Posterior vena cava (tissue), 2 donors: ENCODE data around the gene ACTR1A. TPM values are rescaled to one million over a fixed set of nuclear protein-coding genes. Genes with fewer than 3 reads are reported as not detected.

ENCODE experiments used
- DNase-seq: peaks from one replicate; pipeline ENCODE4 v3.0.0-alpha.2; 2020; ENCODE audit warnings: low spot score
- intact Hi-C, 2 donors: fragments of 100-400 bp; cut with DNase I; formaldehyde crosslinking; loops; one replicate each; pipeline versions ENCODE4 v1.14.1 to v1.14.2; 2022 to 2023
- microRNA-seq, 2 donors: library from miRNA; unstranded; fragments of <30 nt; microRNA quantifications; one replicate each; pipeline ENCODE4 v1.2.0, GENCODE V29; 2020 to 2021; ENCODE audit warnings: borderline microRNAs expressed in 2 of 2
- total RNA-seq, 2 donors: library from RNA; stranded (reverse); fragmentation: NEBNext Ultra II Directional; extraction: Animal tissue kit (Norgen Biotek cat#: 25700); gene quantifications; one replicate each; pipeline ENCODE4 v1.2.1, GENCODE V29; 2021
- donor health status: DM: yes; HTN: yes; CAD: no.
- donor health status: DM: yes; HTN: yes; CAD: no.

The ACTR1A gene
- total RNA-seq, 2 donors from 2014 or later = 102 to 107 TPM

DNA sequence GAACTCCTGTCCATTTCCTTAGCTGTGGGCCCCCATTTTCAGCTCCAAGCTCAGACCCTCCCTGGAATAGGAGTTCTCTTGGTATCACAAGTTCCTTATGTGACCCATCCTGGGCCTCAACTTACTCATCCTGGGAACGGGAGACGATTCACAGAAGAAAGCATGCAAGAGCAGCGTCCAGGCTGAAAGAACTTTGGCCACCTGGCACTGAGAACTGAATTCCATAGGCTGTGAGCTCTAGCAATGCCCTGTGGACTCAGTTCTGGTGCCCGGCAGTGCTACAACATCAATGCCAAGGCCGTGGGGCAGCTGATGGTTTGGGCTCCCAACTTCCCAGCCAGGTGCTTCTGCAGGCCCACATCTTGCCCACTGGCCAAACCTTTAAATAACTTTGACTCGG lies 66.2 kb downstream of the ACTR1A start:
- intact Hi-C loops = no loop called here
- no peak for DNase-seq

DNA sequence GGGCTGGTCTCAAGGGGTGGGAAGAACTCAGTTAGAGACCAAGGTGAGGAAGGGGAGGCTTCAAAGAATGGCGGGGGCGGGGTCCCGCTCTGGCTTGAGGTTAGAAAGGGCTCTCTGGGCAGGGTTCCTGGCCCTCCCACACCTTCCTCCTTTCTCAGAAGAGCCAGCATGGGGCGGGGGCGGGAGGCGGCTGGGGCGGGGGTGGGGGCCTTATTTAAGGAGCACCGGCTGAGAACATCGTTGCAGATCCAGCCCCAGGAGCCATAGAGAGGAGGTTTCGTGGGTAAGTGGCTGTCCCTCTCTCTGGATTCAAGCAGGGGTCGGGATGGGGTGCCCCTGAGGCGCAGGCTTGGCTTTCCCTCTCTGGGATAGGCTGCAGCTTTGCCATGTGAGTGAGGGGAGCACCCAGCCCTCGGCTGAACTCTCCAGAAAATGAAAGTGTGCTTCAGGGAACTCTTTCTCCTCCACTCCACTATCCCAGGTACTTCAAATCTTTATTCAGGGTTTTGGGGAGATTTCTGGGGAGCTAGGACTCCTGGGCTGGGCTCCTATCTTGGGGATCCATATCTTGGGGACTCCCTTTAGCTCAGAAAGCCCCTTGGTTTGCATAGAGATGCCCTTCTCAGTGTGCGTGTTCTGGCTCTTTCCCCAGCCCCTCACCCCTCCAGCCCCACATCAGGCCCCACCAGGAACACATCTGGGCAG lies 66.8 kb downstream of the ACTR1A start:
- DNase-seq = no peak
- intact Hi-C loops = no loop called here

DNA sequence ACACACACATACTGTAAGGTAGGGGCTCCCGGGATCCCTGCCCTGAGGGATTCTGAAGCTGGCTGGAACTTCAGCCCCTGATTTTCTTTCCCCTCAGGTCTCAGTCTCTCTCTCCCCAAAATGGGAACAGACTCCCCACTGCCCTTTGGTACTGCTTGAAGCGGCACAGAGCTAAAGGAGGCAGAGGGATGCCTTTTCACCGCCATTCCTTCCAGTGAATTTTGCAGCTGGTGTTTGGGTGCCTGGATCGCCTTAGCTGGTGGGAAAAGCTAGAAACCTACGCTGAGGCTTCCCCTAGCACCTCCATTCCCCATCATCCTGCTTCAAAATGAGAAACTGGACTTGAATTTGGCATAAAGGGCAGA lies 67.4 kb downstream of the ACTR1A start:
- DNase-seq = no peak
- intact Hi-C loops = no loop called here

DNA sequence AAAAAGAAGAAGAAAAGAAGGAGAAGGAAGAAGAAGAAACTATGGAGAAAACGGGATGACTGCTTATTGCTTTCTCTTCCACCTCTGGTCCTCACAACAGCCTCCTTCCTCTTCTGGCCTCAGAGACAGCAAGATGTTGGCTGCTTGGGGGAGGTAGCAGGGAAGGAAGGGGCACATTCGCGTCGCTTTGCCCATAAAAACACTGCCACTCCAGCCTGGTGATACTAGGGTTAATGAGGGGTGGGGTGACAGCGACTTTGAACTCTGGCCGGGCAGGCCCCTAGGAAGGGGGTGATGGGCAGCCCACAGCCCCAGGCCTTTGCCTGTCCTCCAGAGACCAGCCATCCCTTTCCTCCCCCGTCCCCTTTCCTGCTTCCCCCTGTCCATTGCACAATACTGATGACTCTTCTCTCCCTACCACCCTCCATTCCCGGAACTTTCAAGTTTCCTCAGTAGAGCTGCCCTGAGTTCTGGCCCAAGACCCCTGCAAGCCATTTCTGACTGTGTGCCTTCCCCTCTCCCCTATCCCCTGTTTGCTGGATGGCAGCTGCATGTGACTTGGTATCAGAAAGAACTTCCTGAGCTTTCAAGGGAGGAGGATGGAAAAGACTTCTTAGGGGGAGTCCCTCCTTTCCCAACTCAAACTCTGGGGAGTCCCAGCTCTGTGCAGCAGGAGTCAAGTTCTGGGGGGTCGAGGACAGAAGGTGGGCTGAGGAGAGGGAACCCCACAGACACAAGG lies 67.9 kb downstream of the ACTR1A start:
- no peak for DNase-seq
- intact Hi-C loops = no loop called here

DNA sequence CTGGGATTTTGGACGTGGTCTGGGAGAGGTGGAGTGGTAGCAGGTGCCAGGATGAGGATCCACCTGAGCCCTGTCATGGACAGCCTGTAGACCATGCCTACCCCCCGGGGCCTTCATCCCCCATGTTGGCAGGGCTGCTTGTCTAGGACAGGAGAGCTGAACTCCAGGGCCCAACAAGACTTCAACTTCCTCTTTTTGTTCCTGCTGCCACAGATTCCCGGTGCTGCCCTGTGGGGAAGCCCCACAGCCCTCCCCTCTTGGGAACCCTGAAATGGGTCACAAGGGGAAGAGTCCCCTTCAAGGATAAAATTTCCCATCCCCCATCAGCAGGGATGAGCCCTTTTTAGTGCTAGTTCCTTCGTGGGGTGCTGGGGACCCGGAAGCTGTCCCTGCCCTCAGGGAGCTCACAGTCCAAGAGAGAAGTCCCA lies 68.9 kb downstream of the ACTR1A start:
- DNase-seq = no peak
- intact Hi-C loops = no loop called here

DNA sequence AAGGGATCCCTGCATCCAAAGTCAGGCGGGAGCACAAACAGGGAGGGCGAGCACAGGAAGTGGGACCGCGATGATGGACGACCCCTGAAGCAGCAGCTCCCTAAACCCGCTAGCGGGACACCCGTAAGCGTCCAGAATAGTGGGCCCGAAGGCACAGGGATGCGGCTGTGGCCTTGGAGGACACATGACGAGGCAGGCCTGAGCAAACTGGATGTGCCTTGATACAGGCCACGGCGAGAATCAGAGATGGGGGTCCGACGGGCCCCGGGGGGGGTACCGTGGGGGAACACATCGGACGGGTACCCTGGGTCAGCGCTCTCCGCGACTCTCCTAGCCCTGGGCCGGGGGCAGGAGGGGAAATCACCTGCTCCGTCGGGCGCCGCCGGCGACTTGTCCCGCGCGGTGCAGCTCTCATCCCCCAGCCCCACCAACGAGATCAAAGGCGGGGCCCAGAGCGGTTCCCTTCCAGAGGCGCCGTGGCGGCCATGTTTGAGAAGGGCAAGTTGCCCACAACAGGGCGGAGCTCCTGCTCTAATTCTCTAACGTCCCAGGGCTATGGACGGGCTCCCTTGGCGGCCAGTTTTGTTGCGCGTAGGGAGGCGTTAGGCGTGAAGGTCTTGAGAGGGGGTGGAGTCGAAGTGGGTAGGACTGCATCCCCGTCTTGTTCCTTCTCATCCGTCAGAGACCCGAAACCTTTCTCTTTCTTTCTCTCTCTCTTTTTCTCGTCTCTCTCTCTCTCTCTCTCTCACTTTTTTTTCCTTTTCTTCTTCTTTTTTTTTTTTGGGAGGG lies 70.2 kb downstream of the ACTR1A start, which contains the start of gene CUEDC2:
Gene CUEDC2, minus strand, starts transcription at position 413 of the 789 bp plus-strand sequence. CDS start 7,386 bp downstream, outside the sequence.
- DNase-seq = peak; percentile 99
- intact Hi-C loops = no loop called here

DNA sequence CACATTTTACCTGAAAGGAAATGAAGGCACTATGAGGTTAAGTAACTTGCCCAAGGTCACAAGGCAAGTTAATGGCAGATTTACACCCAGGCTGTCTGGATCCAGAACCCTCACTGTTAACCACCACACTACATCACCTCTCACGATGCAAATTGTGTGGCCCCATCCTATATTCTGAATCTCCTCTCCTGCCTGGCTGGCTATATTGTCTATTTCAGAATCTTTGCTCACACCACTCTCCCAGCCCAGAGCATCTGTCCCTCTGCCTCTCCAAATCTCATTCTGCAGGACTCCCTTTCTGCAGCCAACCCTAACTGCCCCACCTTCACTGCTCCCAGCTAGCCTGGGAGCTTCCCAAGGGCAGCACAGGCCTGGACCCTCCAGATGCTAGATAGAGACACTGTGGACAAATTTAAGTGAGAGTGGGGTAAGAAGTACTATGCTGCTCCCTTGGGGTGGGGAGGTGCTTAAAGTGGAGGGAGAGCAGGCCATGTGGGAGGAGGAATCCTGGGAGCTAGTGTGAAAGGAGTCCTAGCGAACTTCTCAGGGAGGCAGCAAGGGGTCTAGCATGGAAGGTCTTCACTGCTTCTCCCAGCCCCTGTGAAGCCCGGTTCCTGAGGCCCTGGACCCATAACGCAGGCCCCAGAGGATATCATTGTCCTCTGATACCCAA lies 70.9 kb downstream of the ACTR1A start:
- DNase-seq = no peak
- intact Hi-C loops = no loop called here

DNA sequence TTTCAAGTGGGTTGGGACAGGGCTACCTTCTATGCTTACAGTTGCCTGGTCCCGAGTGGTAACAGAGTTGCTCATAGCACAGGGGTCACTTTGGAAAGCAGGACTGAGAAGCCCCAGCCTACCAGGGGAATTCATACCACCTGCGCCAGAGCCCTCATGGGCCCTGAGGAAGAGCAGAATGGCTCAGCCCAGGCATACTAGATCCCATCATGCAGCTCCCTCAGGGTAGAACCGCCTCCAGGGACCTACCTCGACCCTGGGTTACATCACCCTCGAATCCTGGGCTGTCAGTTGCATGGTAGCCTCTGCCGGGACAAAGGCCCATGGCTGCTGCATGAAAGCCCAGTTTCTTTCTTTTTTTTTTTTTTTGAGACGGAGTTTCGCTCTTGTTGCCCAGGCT lies 73.0 kb downstream of the ACTR1A start:
- intact Hi-C loops = no loop called here

More for the DNA sequence above, 73.0 kb downstream of the ACTR1A start:
- no peak for DNase-seq

Small RNA genes lying within 50 kb of the gene (microRNA-seq; reads per million reads assigned to microRNA genes)
- gene MIR146B = 2,287 to 9,135 reads per million in 2 donors

Other genes starting within 250 kb of the ACTR1A start
- 10 to 100 TPM; 21.5 to 44.7 TPM for gene NFKB2, start 107.0 kb downstream of the ACTR1A start, total RNA-seq
- gene PSD, start 83.9 kb downstream of the ACTR1A start, total RNA-seq = under 1 TPM; 0.24 to 0.83 TPM
- gene FBXL15, start 81.9 kb downstream of the ACTR1A start, total RNA-seq = 10 to 100 TPM; 10.8 to 12.4 TPM
- 10 to 100 TPM; 35.7 to 40.9 TPM for gene CUEDC2, start 70.1 kb downstream of the ACTR1A start, total RNA-seq
- not detected for gene C10orf95, start 51.2 kb downstream of the ACTR1A start, total RNA-seq
- gene SUFU, start 1.3 kb upstream of the ACTR1A start, total RNA-seq = 10 to 100 TPM; 10.4 to 11.3 TPM
- gene TRIM8, start 141.8 kb upstream of the ACTR1A start, total RNA-seq = 100 to 1,000 TPM; 122 to 125 TPM
- 10 to 100 TPM in 1 of 2 donors, 1 to 10 TPM in 1; 9.7 to 11.6 TPM for gene ARL3, start 211.7 kb upstream of the ACTR1A start, total RNA-seq
- 1 to 10 TPM; 2.4 to 6.5 TPM for gene SFXN2, start 211.9 kb upstream of the ACTR1A start, total RNA-seq
- 10 to 100 TPM; 61.4 to 62.7 TPM for gene WBP1L, start 241.2 kb upstream of the ACTR1A start, total RNA-seq